Esophagus squamous epithelium (tissue), 5 donors: ENCODE results near the gene ESRRA. TPM values are rescaled to one million over a fixed set of nuclear protein-coding genes. Genes with fewer than 3 reads are reported as not detected.

Experiments
- DNase-seq: peaks from one replicate; lab custom pipeline; 2025; lab: John Stamatoyannopoulos, UW
- H3K27ac ChIP-seq, 4 donors: fragments of 200-600 bp; sonication (generic); one replicate each; pipeline ENCODE4 v1.5.1; 2016 to 2019; ENCODE audit warnings: mild to moderate bottlenecking in 1 of 4
- H3K27me3 ChIP-seq, 4 donors: fragments of 200-600 bp; sonication (generic); 1 replicate in 3 of 4; 2 replicates in 1 of 4; pipeline versions ENCODE4 v1.5.1 to v1.6.0; 2017 to 2021; ENCODE audit warnings: antibody characterized with exemption in 1 of 4
- H3K36me3 ChIP-seq, 3 donors: fragments of 200-600 bp; sonication (generic); one replicate each; pipeline ENCODE4 v1.5.1; 2016 to 2019
- H3K4me1 ChIP-seq, 3 donors: fragments of 200-600 bp; sonication (generic); one replicate each; pipeline ENCODE4 v1.5.1; 2017 to 2019
- H3K4me3 ChIP-seq, 4 donors: fragments of 200-600 bp; sonication (generic); 1 replicate in 3 of 4; 2 replicates in 1 of 4; pipeline ENCODE4 v1.5.1; 2016 to 2019; ENCODE audit warnings: mild to moderate bottlenecking in 2 of 4, moderate library complexity in 1 of 4
- H3K9me3 ChIP-seq, 3 donors: fragments of 200-600 bp; sonication (generic); one replicate each; pipeline ENCODE4 v1.5.1; 2016 to 2019
- CTCF ChIP-seq, 6 experiments: fragments of 450-650 bp in 4 of 6; fragments of 200-600 bp in 2 of 6; sonication (generic) in 2 of 6; IDR thresholded peaks; one replicate each; pipeline ENCODE4 v1.5.1; 2016 to 2019; ENCODE audit warnings: antibody characterized with exemption in 6 of 6, mild to moderate bottlenecking in 4 of 6, moderate library complexity in 4 of 6
- POLR2A ChIP-seq, 4 donors: fragments of 450-650 bp; IDR thresholded peaks; one replicate each; pipeline ENCODE4 v1.6.1; 2017; ENCODE audit warnings: antibody characterized with exemption in 4 of 4, mild to moderate bottlenecking in 4 of 4, moderate library complexity in 3 of 4
- WGBS, 2 donors: methylation state at CpG; one replicate each; pipeline ENCODE4 v1.1.5; 2018; 5-methylcytosine and 5-hydroxymethylcytosine counted together
- intact Hi-C: fragments of 100-400 bp; cut with DNase I; formaldehyde crosslinking; loops from one replicate; pipeline ENCODE4 v1.15.0; 2022
- small RNA-seq, 4 donors: library from RNA; depleted of rRNA; stranded (forward); fragments of <200 nt; gene quantifications; one replicate each; pipeline ENCODE3, GENCODE V24; 2016
- total RNA-seq, 4 donors: library from RNA; depleted of rRNA; stranded (reverse); fragments of >200 nt; gene quantifications; one replicate each; pipeline ENCODE4 v1.1.0, GENCODE V29; 2016
- donor health status: DM: yes; HTN: yes; CAD: no.

ESRRA gene
- total RNA-seq, 4 donors from 2014 or later = 81.9 to 131 (median 99.7) TPM

GRCh38 chr11:64362339-64362738 lies 57.0 kb downstream of the ESRRA start:
- DNase-seq = no peak
- Histone ChIP-seq H3K9me3 (no peaks in the 10 kb centered on the region), H3K27me3 (no peaks in the 10 kb centered on the region), H3K4me1 (peaks cover 25 to 48% (median 28%) of the 10 kb centered on the region in 3 donors), H3K4me3 (no peak overlapping the region), H3K36me3 (peaks cover 11 to 74% (median 45%) of the 10 kb centered on the region in 3 donors), H3K27ac (no peak overlapping the region)
- intact Hi-C loops = no loop called here
- TF ChIP-seq CTCF (IDR thresholded peaks at IDR 0.05) (no peak), POLR2A (IDR thresholded peaks at IDR 0.05) (no peak)
- 89 to 97% methylated on average over 10 of the region's 10 CpGs for WGBS, 2 donors

GRCh38 chr11:64364435-64364834 lies 59.1 kb downstream of the ESRRA start:
- Histone ChIP-seq H3K4me3 (no peak overlapping the region), H3K27me3 (no peaks in the 10 kb centered on the region), H3K27ac (no peak overlapping the region), H3K36me3 (peaks cover 27 to 95% (median 61%) of the 10 kb centered on the region in 3 donors), H3K4me1 (peaks cover 11 to 30% (median 11%) of the 10 kb centered on the region in 3 donors), H3K9me3 (no peaks in the 10 kb centered on the region)
- WGBS, 2 donors = 80 to 84% methylated on average over 6 of the region's 6 CpGs
- no peak for DNase-seq
- TF ChIP-seq CTCF (IDR thresholded peaks at IDR 0.05) (no peak), POLR2A (IDR thresholded peaks at IDR 0.05) (no peak)
- intact Hi-C loops = no loop called here

- Histone ChIP-seq H3K4me1 (peaks cover 7 to 25% (median 7%) of the 10 kb centered on the region in 3 donors), H3K4me3 (no peak overlapping the region), H3K27ac (no peak overlapping the region), H3K27me3 (no peaks in the 10 kb centered on the region), H3K9me3 (no peaks in the 10 kb centered on the region), H3K36me3 (peaks cover 32 to 99% (median 66%) of the 10 kb centered on the region in 3 donors)
- TF ChIP-seq CTCF (IDR thresholded peaks at IDR 0.05) (no peak), POLR2A (IDR thresholded peaks at IDR 0.05) (no peak)
- WGBS, 2 donors = 67 to 90% methylated on average over 2 of the region's 4 CpGs
- DNase-seq = no peak
- intact Hi-C loops = no loop called here
These were observed 59.6 kb downstream of the ESRRA start for GRCh38 chr11:64364911-64365310.

Small RNA genes lying within 50 kb of the gene (small RNA-seq; reads per million reads assigned to genes)
- 0.27 to 0.68 (median 0.47) reads per million in 4 donors for gene MIR7155
- gene RF00019 = 0 reads per million in 4 donors

Other genes with a start within 250 kb of the ESRRA start
- 10 to 100 TPM; 10.4 to 31.5 (median 19.5) TPM for gene MACROD1, start 139.4 kb upstream of the ESRRA start, total RNA-seq
- gene STIP1, start 119.4 kb upstream of the ESRRA start, total RNA-seq = 100 to 1,000 TPM in 2 of 4 donors, 10 to 100 TPM in 2; 81.6 to 116 (median 104) TPM
- gene FERMT3, start 98.8 kb upstream of the ESRRA start, total RNA-seq = 10 to 100 TPM in 2 of 4 donors, 1 to 10 TPM in 2; 3.8 to 16.9 (median 10.6) TPM
- gene TRPT1, start 79.3 kb upstream of the ESRRA start, total RNA-seq = 10 to 100 TPM; 23.9 to 68.7 (median 45.8) TPM
- 10 to 100 TPM; 44.0 to 60.1 (median 50.7) TPM for gene NUDT22, start 79.2 kb upstream of the ESRRA start, total RNA-seq
- 10 to 100 TPM in 3 of 4 donors, 1 to 10 TPM in 1; 8.9 to 27.1 (median 16.8) TPM for gene DNAJC4, start 75.0 kb upstream of the ESRRA start, total RNA-seq
- gene VEGFB, start 70.9 kb upstream of the ESRRA start, total RNA-seq = 10 to 100 TPM; 18.0 to 50.5 (median 30.9) TPM
- 10 to 100 TPM; 50.7 to 89.6 (median 56.0) TPM for gene FKBP2, start 64.4 kb upstream of the ESRRA start, total RNA-seq
- 100 to 1,000 TPM; 137 to 279 (median 203) TPM for gene PPP1R14B, start 58.6 kb upstream of the ESRRA start, total RNA-seq
- 10 to 100 TPM; 29.8 to 54.5 (median 42.4) TPM for gene PLCB3, start 54.0 kb upstream of the ESRRA start, total RNA-seq
- gene BAD, start 20.9 kb upstream of the ESRRA start, total RNA-seq = 10 to 100 TPM; 49.4 to 86.5 (median 72.9) TPM
- 10 to 100 TPM; 17.5 to 19.9 (median 19.2) TPM for gene GPR137, start 19.7 kb upstream of the ESRRA start, total RNA-seq
- not detected for gene KCNK4, start 14.2 kb upstream of the ESRRA start, total RNA-seq
- gene CATSPERZ, start 5.2 kb upstream of the ESRRA start, total RNA-seq = not detected
- gene TRMT112, start 12.0 kb downstream of the ESRRA start, total RNA-seq = 100 to 1,000 TPM; 202 to 248 (median 211) TPM
- gene PRDX5, start 12.6 kb downstream of the ESRRA start, total RNA-seq = 100 to 1,000 TPM; 309 to 602 (median 476) TPM
- gene CCDC88B, start 34.7 kb downstream of the ESRRA start, total RNA-seq = 10 to 100 TPM in 3 of 4 donors, 1 to 10 TPM in 1; 7.4 to 14.9 (median 13.7) TPM
- gene RPS6KA4, start 53.6 kb downstream of the ESRRA start, total RNA-seq = 10 to 100 TPM; 28.6 to 69.8 (median 55.0) TPM